K562 (cell line): Measurements from ENCODE around the gene DLX3.

ENCODE experiments used
- CTCF ChIP-seq, 3 experiments: IDR thresholded peaks in 2 of 3; conservative IDR thresholded peaks in 1 of 3; 2 replicates each; pipeline ENCODE4 v1.5.1; 2011 to 2012; ENCODE audit warnings: low read length in 3 of 3, mild to moderate bottlenecking in 3 of 3, control low read depth in 2 of 3, improper control_type of control experiment in 1 of 3, inconsistent platforms in 1 of 3, low read depth in 1 of 3, mixed read lengths in 1 of 3, moderate library complexity in 1 of 3; ENCODE audit not compliant: insufficient read depth in 2 of 3
- MYC ChIP-seq, 2 experiments: fragments of 250-450 bp in 1 of 2; sonication (Bioruptor Pico) in 1 of 2; IDR thresholded peaks; 2 replicates each; pipeline versions ENCODE4 v1.5.1 to v1.6.1; 2012 to 2021; ENCODE audit warnings: low read depth in 2 of 2, borderline replicate concordance in 1 of 2, improper control_type of control experiment in 1 of 2, low read length in 1 of 2, mild to moderate bottlenecking in 1 of 2, moderate library complexity in 1 of 2
- SMC3 ChIP-seq: conservative IDR thresholded peaks from 2 replicates; pipeline ENCODE4 v1.6.1; 2011; ENCODE audit warnings: low read depth, low read length, improper control_type of control experiment; ENCODE audit not compliant: insufficient read depth
- ZNF766 ChIP-seq: fragments of 200-800 bp; sonication (Bioruptor generic); conservative IDR thresholded peaks from 2 replicates; pipeline ENCODE4 v1.6.1; 2016; ENCODE audit warnings: missing genetic modification characterization, missing compliant biosample characterization

GRCh38 chr17:49973271-49973615, 21.8 kb downstream of the DLX3 start:
- no peak for TF ChIP-seq SMC3
- TF ChIP-seq ZNF766 (CRISPR knock-in tag): no peak
- no peak for TF ChIP-seq CTCF (IDR thresholded peaks at IDR 0.05 in 2 of 3, conservative IDR thresholded peaks at IDR 0.05 in 1 of 3; ENCODE audit: insufficient read depth in 2 of 3, low read depth in 1 of 3, low read length in 3 of 3)
- TF ChIP-seq MYC (IDR thresholded peaks at IDR 0.05; ENCODE audit: low read depth, low read length): no peak
- no peak for TF ChIP-seq MYC (CRISPR knock-in tag; IDR thresholded peaks at IDR 0.05; ENCODE audit: borderline replicate concordance, low read depth)
